GM21367 (cell line): ENCODE measurements around the gene LPP.

ENCODE experiments used
- ATAC-seq: cut with Tn5 transposase; IDR thresholded peaks from one replicate; pipeline ENCODE4 v1.9.1; 2021; ENCODE audit not compliant: unreplicated experiment

Gene LPP

DNA sequence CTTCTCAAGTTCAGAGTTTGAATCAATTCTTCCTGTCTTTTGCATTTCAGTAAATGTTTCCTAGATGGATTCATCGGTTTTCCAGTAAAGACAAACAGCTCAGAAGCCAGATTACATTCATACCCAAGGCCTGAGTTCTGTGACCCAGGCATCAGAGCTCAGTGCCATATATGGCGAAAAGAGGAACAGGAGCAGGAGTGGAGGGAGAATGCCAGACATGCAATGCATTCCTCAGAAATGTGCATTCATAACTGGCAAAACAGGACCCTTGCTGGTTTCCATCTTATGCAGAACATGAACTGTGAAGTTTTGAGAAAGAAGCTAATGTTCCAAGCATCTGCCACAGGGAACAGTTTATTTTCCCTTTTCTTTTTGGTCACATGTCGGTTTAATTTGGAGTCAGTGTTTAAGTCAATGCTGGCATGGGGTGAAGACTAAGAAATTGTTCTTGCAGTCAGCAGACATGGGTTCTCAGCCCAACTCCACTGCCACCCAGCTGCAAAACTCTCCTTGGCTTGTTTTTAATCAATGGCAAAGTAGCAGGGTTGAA is 116.5 kb downstream of the LPP start:
- no peak for ATAC-seq

DNA sequence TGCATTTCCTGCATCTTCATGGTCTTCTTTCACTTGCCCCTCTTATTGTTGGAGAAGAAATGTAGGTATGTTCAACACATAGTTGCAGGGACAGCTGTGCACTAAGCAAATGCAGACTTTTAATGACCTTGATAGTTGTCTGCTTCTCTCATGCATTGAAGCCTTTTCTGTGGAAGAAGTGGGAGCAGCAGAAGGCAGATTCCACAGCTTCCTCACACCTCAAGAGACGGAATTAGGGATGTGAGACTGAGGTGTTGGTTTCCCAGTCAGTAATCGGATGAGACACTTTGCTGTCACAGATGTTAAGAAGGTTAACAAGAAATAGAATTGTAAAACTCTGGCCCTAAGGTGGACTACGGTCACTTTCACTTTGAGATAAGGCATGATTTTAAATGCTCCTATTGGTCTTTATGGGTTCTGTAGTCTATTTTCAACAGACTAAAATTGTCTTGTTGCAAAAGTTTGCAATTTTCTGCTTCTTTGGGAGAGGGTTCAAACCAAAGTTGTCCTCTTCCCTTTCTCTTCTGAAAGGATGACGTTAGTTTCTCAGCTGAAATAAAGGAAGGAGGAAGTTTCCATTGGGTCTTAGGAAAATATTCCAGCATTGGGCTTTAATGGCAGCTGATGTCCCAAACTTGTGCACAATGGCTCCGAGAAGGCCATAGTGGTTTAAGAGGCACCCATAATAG is 117.4 kb downstream of the LPP start:
- no peak for ATAC-seq

DNA sequence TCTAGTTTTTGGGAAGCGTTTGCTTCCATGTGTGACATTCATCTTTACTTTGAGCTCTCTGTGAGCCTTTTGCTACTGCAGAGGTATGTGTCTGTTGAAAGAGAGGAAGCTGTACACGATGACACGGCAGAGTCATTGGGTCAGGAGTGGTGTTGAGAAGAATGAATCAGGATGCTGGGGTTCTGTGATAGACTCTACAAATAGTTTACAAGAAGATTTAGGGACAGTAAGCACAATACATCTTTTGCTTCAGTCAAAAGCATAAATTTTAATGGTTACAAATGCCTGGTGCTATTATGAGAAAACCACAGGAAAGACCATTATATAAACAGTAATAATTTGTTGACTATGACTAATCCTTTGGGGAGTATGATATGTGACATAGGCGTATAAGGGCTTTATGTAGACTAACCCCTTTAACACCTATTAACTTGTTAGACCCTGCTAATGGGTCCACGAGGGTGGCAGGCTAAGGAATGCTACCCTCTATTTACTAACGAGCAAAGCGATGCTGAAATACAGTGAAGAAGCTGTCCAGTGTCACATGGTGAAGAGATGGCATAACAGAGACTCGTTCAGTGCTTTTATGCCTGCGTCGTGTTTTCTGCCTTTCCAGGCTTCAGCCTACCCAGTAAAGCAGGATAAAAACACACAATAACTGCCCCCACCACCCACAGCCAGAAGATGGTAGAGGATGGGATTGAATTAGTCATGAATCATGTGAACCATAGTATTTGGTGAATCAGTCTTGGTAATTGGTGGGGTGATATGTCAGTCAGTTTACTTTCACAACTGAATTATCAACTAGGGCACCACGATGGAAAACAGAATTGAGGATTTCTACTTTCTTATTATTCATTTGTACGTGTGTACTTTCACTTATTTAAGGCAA is 118.8 kb downstream of the LPP start:
- no peak for ATAC-seq

DNA sequence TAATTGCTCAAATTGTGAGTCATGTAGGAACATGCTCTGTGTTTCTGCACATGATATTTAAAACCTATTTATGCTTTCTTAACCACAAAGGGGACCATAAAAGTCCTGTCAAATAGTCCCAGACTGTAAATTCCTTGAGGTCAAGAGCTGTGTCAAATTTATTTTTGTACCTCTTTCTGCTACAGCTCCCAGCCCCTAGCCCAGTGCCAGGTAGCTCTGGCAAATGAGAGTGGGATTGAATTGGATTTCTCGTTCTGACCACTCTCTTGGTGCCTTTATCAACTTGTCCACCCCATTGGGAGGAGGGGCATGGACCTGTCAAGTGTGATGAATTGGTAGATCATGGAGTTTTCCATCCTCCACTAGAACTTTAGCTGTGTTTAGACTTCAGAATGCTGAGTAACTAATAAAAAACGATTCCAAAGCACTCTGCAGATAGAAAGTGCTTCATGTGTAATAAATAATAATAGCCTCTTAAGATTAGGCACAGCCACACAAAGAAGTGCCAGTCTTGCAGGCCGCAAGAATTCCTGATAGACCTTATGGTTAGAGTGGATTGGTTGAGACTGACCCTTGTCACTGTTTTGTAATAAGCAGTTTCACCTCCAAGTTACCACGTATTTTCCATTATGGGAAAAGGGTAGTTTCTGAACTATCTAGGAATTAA is 120.4 kb downstream of the LPP start:
- ATAC-seq, result no peak

DNA sequence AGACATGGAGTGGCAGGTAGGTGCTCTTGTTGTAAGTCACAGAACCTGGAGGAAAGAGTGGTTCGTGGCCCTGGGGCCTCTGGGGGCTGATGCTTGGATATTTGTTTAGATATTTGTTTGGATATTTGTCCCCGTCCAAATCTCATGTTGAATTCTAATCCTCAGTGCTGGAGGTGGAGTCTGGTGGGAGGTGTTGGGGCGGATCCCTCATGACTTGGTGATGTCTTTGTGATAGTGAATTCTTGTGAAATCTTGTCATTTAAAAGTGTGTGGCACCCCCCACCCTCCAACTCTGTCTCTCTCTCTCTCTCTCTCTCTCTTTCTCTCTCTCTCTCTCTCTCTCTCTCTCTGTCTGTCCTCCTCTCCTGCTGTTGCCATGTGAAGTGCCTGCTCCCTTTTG is 122.4 kb downstream of the LPP start:
- no peak for ATAC-seq

DNA sequence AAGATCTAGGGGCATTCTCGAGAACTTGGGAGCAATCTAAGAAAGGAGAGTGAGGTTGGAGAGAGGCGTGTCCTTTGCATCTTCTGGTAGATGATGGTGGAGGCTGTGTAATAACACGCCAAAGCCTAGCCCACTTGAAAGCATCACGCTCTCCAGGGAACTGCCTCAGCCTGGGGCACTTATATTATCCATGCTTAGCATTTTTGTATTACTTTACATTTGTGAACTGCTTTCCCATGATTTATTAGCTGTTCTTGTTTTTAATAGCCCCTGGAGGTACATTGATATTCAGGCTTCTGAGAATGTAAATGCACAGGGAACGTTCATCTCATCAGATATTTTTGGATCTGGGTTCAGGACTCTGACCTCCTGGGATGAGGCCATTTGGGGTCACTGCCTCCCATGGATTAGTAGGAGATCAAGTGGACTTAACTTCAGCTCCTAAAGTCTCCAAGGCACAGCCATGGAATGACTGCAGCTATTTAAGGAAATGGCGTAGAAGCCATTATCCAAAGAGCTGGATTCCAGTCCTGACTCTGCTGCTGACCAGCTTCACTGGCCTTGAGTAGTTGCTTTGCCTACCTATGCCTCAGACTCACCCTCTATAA is 124.9 kb downstream of the LPP start:
- no peak for ATAC-seq

DNA sequence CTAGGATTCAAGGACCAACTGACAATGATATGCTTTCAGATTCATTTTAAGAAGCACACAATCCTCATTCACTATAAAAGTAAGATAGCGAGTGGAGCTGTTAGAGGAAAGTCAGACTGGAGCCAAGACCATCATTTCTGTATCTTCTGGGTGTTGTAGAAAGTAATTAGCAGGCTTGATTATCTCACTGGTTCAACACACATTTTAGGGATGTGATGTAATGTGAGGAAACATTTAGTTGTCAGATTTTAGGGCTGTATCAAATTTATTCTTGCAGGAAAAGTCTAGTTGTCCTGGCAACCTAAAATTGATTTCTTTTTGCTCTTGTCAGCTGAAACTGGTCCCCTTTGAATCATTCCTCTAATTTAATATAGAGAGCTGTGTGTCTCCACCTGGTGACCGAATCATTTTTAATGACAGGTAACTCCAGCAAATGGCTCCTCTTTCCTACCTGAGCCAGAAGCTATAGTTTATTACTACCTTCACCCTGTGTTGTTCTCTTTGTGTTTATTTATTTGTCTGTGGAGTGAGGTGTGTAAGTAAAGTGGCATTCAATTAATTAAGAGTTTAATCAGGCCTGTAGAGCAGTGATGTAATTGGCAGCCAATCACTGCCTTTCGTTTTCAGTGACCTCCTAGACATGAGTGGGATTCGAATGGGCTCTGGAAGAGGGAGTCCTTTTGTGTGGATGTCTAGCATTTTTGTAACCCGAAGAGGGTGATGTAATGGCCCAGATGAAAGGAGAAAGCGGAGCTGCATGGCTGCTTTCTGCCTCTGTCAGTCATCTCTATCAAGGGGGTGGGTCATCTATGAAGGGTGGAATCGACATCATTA is 125.8 kb downstream of the LPP start:
- no peak for ATAC-seq

DNA sequence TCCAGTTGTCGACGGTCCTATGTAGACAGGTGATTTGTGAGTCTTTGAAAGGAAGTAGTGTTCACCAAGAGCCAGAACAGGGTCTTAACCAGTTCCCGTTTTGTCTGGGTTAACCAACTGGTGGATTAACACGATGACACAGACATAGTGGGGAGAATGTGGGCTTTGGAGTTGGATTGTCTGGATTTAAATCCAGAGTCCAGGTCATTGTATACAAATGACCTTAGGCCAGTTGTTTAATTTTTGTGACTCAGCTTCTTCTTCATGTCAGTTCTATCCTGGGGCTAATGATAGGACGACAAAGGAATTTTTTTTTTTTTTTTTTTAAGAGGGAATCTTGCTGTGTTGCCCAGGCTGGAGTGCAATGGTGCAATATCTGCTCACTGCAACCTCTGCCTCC is 126.7 kb downstream of the LPP start:
- ATAC-seq, result no peak

DNA sequence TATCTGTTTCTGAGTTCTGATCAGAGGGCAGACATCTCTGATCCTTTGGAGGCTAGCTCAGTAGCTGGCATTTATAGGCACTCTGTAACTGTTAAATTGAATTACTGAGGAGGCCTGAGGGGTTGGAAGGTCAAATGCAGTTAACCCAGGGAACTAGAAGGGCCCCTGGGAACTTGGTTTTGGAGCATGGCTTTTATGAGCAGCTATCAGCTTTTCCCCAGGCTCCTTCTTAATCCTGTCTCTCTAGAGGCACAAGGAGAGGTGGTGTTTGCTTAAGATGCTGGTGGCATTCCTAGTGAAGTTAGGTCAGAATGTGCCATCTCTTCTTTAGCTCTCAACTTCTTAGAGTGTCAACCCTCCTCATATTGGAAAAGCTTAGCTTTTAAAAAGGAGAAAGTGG is 128.9 kb downstream of the LPP start:
- no peak for ATAC-seq

DNA sequence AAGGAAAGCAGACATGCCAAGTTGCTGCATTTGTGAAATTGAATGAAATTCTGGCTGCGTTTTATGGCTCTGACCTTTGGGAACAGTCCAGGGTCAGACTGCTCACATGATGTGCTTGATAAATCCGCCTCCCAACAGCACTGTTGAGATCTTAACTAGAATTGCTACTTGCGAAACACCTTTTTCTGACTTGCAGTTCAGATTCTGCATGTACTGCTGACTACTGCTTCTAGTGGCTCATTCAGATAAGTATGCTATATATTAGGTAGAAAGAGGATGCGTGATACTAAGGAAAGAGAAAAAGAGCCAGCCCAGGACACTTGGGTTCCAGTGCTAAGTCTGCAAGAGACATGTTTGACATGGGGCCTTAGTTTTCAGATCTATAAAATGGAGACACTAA is 129.4 kb downstream of the LPP start:
- ATAC-seq, result no peak

DNA sequence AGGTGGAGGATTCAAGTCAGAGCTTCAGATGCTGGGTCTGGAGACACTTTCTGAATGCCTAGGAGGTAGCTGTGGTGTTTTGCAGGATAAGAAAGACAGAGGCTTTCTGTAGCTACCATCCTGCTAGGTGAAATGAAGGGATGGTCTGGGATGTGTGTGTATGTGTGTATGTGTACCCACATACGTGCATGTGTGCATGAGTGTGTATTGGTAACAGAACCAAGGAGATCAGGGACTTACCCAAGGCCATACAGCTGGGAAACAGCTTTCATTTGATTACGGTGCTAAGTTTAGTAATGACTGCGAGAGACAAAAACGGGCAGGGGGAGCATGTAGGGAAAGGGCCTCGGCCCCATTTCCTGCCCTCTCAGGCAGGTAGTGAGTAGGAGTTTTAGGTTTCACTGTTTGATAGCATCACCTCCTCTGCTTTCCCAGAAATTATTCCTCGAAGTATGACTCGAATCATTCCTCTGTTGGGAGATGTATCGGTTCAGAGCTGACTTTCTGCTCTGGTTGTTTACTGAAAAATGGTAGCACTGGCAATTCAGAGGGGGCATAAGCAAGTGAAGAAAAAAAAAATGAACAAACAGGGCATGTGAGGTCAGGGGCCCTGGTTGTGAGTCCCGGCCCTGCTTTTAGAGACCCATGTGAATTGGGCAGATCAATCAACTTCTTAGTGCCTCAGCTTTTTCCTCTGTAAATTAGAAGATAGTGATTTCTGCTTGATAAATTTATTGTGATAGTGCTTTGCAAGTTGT is 130.7 kb downstream of the LPP start:
- ATAC-seq, result no peak

DNA sequence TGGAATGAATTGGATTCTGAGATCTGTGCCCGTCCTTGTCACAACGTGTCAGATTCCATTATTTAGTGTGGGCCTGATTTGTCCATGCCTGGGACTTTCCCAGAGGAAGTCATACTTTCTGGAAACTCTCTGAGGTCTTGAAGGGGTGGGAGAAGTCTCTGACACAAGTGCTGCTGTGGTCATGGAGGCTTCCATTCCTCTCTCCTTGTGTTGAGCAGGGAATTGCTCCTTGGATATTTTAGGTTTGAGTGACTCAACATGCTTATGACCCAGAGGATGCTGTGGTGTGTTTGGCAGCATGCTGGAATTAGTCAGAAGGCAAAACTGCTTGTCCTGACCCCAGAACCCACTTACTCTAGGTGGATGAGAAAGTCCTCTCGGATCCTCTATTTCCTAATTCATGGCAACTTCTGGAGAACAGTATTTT is 132.1 kb downstream of the LPP start:
- ATAC-seq, result no peak

DNA sequence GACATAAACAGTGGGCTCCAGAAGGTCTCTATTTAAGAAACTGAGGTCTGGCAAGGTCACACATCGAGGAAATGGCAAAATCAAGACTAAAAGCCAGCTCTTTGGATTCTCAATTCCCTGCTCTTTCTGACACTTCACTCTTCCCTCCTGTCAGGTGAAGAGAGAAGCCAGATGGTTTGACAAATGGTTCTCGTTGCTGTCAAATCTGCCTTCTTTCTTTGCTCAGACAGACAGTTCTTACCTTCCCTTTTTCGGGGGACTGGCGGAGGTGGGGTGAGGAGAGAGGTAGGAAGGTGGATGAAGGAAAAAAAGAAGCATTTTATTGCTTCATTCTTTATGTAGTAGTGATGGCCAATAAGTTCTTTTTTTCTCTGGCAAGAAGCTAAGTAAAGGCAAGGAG is 133.4 kb downstream of the LPP start:
- ATAC-seq, result no peak

DNA sequence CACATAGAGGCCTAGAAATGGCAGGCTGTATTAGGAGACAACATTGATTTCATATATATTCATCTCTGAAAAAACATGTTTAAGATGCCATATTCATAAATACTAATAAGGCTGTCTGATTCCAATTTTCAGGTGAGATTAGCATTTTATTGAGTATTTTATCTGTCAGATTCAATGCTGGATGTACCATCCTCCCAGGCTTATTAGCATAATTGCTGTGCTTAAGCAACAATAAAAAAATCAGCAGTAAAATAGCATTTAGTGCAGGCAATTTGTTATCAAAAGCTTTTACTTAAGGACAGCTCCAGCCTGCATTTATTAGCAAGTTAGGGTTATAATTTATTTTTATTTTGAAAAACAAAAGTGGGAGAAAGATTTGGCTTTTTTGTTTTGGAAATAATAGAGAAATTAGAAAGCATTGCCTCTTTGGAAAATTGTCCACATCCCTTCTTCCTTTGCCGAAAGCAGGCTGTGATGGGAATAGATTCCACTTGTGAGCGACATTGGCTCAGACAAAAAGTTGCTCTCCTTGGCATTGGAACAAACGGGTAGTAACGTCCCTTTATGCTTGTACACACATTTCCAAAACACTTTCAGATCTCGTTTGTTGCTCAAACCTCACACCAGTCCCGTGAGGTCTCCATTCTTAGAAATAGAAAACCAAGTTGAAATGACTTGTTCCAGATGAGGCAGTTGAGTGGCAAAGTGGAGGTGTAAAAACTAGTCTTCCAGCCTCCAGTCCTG is 134.0 kb downstream of the LPP start:
- no peak for ATAC-seq

DNA sequence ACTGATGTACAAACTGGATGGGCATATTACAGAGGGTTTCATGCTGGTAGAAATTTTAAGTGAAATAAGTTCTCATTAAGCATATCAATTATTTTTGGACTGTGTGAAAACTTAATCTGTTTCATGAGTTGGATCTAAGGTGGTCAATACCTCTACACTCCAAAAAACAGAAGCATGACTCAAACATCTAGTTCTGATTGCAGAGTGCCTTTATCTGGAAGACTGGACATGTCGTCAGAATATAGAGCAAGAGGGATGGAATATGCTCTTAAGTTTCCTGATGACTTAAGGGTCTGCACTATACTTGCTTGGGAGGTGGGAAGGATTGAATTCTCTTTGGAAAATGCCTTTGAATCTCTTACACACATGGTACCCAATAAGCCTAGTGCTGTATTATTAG is 138.3 kb downstream of the LPP start:
- no peak for ATAC-seq

DNA sequence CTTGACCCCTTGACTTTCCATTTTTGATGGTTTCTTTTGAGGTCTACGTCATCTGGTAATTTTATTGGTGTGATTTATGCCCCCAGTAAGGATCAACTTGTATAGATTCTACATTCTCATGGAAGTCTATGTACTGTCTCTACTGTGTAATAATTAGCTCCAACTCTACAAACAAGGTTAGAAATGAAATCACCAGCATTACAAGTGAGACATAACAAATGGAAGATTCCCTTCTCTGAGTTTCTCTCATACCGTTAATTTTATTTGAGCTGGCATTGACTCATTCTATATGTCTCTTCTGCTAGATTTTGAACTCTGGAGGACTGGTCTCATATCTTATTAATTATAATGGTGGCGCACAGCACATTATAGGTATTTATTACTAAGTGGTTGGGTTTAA is 138.9 kb downstream of the LPP start:
- no peak for ATAC-seq

DNA sequence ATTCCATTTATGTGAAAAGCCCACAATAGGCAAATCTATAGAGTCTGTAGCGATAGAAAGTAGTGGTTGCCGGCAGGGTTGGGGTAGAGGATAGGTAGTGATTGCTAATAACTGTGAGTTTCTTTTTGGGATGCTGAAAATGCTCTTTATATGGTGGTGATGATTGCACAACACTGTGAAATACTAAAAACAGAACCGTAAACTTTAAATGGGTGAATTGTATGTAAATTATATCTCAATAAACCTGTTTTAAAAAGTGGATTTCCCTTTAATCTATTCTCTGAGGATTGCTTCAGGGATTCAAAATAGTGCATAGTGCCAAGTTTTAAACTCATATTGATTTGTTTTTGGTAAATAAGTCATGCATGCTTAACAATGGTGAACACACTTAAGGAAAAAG is 140.2 kb downstream of the LPP start:
- ATAC-seq, result no peak

DNA sequence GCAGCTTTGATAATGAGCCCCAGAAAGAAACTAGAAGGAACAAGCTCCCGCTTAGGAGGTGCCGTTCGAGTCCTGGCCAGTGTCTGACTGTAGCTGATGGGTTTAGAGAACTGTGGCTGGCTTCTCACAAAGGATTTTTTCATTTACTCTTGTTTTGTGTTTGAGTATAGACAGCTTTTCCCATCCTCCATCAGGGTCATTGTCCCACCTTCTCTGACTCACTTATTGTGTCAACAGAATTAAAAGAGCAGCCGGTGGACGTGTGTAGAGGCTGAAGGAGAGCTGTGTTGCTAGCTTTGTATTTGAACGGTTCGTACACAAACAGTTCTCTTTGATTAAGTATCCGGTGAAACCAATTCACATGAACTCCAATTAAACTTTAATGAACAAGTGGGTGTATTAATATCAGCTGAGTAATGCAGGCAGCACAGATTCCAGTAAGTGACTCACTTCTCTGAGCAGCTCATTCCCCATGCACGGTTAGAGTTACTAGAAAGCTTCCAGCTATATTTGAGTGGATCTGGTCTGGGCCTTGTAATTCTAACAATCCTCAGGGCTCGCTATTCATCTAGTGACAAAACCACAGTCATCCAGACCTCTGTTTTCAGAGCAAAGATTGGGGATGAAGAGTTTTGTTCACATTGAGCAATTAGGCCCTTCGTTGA is 141.0 kb downstream of the LPP start:
- no peak for ATAC-seq
